GM21723 (cell line): Measurements from ENCODE around the gene PNCK.
A peak's percentile ranks its signal among the peaks of the same experiment; 100 is the strongest.
"Not testable (repeated sequence)": the region's sequence is repeated elsewhere in the genome, so short reads cannot be mapped to it uniquely, and the experiment has no call there.

ENCODE experiments used
- ATAC-seq: cut with Tn5 transposase; IDR thresholded peaks from one replicate; pipeline ENCODE4 v1.9.1; 2021; ENCODE audit warnings: mild to moderate bottlenecking, moderate library complexity; ENCODE audit not compliant: unreplicated experiment

The PNCK gene

GRCh38 chrX:153686711-153687110, 13.1 kb upstream of the PNCK start:
- no peak for ATAC-seq

- no peak for ATAC-seq
These were observed 12.4 kb upstream of the PNCK start for GRCh38 chrX:153685751-153686696.

GRCh38 chrX:153685156-153685536, 11.5 kb upstream of the PNCK start:
- ATAC-seq: no peak

GRCh38 chrX:153684467-153685155, 11.0 kb upstream of the PNCK start:
- ATAC-seq: no peak

GRCh38 chrX:153683486-153683885, 9.9 kb upstream of the PNCK start:
- not testable (repeated sequence) for ATAC-seq

GRCh38 chrX:153681175-153681574, 7.6 kb upstream of the PNCK start:
- ATAC-seq: no peak

GRCh38 chrX:153674219-153674851, 722 bp upstream of the PNCK start:
- no peak for ATAC-seq

- ATAC-seq: no peak
These were observed 834 bp downstream of the PNCK start for GRCh38 chrX:153672531-153673427.

- ATAC-seq: no peak
These were observed 1.8 kb downstream of the PNCK start for GRCh38 chrX:153671589-153672530.

GRCh38 chrX:153670748-153671588, 2.6 kb downstream of the PNCK start:
- no peak for ATAC-seq

- ATAC-seq: no peak
These were observed 3.5 kb downstream of the PNCK start for GRCh38 chrX:153669901-153670731.

GRCh38 chrX:153669174-153669890, 4.3 kb downstream of the PNCK start:
- no peak for ATAC-seq

GRCh38 chrX:153668423-153669173, 5.0 kb downstream of the PNCK start:
- ATAC-seq: no peak

- ATAC-seq: peak; percentile 54
These were observed 5.6 kb downstream of the PNCK start for GRCh38 chrX:153667956-153668396.

GRCh38 chrX:153667281-153667955, 6.2 kb downstream of the PNCK start:
- no peak for ATAC-seq
